Endothelial cell of umbilical vein (primary cell): ENCODE measurements around the gene KRT84.

Experiments used
- EZH2 ChIP-seq: IDR thresholded peaks from 2 replicates; pipeline ENCODE4 v1.6.1; 2012; ENCODE audit warnings: borderline replicate concordance, low read depth, mild to moderate bottlenecking, moderate library complexity, low read length, inconsistent platforms; ENCODE audit not compliant: severe bottlenecking
- POLR2A ChIP-seq: IDR thresholded peaks from 2 replicates; pipeline ENCODE4 v1.6.1; 2012; ENCODE audit warnings: low read depth, mild to moderate bottlenecking, control low read depth, low read length

- TF ChIP-seq EZH2 (no peak), POLR2A (no peak)
Measured at GRCh38 chr12:52419656-52420055, 34.2 kb upstream of the KRT84 start.
